ENCODE measurements around the gene PDHB.
"Not testable (repeated sequence)": the region's sequence is repeated elsewhere in the genome, so short reads cannot be mapped to it uniquely, and the experiment has no call there.

The PDHB gene

DNA sequence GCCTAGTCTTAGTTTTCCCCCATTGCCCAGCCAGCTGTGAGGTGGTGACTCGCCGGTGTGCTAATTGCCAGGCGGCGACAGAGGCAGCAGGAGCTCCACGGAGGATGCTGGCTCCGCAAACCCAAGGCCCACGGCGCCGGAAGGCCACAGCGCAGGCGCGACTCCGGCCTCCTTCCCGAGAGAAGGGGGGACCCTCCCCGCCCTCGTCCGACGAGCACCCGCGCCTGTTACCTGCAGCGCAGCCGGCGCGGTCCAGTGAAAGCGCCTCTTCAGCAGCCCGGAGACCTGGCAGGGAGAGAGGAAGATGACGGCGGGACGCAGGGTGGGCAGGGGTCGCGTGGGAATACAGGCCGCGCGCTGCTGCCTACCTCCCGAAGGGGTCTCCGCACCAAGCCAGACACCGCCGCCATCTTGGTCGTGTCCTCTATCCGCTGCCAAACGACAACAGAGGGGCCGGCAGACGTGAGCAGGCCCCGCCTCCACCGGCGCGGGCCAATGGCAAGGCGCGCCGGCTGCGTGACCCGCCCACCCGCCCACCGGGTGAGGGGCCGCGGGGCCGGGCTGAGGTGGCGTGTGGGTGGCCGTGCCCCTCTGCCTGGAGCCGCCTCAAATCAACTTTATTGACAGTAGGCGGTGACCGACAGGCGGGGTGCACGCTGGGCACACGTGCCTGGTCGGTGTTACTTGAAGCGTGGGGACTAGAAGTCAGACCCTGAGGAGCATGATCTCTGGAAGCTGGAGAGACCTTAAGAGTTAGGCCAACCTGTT is at the start of gene PDHB:
Gene PDHB, minus strand, starts transcription at position 433 of the 768 bp plus-strand sequence. Its CDS starts 23 bp downstream, at position 410.
- DNase-seq, result peak; percentile 91

DNA sequence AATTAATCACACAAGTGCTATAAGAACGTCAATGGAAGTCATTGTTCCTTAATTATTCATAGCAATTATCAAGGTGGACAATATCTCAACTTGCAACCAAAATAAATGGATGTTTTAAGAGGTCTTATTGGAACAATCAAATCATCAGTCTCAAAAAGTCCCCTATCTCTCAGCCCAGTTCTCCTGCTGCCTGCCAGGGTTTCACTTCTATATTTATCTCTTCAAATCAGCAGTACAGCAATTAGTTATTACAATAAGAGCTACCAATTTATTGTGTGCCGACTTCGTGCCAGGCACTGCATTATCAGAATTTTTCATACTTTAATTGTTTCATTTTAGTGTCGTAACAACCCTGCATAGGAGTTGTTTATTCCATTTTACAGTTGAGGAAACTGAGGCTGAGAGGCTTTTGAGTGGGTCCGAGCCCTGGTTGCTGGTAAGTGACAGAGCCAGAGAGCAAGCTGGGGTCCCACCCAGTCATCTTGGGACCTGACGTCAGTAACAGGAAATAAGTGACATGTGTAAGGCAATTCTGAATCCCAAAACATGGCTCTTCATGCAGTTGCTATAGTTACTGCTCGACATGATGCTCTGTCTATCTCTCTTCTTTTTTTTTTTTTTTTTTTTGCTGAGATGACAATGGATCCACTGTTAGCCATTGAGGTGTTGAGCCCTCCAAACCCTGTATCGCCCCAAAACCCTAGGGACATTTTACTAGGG is 49.4 kb upstream of the PDHB start:
- DNase-seq, result no peak

DNA sequence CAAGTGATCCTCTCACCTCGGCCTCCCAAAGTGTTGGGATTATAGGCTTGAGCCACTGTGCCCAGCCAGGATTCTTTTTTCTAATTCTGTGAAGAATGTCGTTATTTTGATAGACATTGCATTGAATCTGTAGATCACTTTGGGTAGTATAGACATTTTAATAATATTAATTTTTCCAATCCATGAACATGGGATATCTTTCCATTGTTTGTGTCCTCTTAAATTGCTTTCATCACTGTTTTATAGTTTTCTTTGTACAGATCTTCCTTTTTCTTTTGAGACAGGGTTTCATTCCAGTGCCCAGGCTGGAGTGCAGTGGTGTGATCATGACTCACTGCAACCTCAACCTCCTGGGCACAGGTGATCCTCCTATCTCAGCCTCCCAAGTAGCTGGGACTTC is 46.7 kb upstream of the PDHB start:
- no peak for DNase-seq

DNA sequence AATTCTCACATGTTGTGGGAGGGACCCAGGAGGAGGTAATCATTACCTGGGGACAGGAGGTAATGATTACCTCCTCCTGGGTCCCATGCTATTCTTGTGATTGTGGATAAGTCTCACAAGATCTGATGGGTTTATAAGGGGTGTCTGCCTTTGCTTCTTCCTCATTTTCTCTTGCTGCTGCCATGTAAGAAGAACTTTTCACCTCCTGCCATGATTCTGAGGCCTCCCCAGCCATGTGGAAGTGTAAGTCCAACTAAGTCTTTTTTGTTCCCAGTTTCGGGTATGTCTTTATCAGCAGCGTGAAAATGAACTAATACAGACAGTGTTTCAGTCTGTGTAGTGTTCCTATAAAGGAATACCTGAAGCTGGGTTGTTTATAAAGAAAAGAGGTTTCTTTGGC is 45.1 kb upstream of the PDHB start:
- DNase-seq, result no peak

DNA sequence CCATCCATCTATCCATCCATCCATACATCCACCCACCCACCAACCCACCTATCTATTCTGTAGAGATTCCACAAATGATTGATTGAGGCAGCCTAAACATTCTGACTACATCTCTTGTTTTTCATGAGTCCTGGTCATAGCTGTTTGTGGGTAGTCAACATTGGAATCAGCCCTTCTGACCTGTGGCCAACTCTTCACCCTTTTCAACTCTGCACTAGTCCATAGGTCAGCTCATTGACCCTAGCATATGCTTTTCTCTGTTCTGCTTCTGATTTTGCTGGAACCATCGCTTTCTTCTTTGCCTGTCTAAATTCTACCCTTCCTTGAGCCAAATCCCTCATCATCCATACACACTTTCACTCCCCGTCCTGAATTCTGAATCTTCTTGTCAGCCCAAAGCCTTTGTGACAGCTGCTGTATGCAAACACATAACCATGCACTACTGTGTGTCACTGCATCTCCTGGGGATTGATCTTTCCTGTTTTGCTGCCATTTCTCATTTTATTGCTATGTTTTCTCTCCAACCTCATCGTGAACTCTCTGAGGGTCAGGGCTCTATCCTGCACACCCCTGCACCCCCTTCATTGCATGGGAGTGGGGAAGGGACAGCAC is 41.4 kb upstream of the PDHB start:
- DNase-seq, result no peak

DNA sequence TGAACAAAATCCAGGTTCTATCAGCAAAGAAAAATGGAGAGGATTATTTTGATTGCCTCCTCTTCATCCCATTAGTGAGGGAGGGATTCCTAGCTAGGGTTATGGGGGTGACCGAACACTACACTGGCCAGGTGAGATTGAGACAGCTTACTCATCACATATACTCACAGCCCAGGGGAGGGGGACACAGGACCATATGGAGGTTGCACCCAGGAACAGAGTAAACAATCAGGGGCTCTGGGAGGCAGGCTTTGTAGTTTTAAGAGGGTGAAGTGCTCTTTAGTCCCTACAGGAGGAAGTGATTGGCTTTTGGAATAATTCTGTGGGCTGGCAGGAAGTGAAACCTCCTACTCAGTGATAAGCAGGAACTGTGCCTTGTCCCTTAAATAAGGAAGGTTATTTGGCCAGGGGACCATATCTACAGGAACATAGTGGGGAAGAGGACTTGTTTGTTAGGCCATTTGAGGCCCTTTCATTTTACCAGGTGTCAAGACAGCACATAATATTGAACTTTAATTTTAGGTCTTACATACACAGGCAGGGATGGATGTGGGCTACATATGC is 40.8 kb upstream of the PDHB start:
- no peak for DNase-seq

DNA sequence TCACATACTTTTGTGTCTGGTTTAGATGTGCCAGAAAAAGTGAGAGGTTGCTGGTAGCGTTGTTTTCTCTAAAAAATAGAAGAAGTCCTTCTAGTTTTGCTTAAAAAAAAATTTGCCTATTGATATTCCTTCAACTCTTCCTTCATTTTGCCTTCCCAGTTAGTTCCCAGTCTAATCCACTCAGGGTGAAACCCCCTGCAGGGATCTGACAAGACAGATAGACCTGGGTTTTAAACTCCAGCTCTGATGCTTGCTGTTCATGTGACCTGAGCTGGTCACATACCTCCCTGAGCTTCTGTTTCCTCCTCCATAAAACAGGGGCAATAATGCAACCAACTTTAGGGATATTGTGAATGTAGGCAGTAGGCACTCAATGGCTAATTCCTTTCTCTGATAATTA is 39.6 kb upstream of the PDHB start:
- DNase-seq, result no peak

DNA sequence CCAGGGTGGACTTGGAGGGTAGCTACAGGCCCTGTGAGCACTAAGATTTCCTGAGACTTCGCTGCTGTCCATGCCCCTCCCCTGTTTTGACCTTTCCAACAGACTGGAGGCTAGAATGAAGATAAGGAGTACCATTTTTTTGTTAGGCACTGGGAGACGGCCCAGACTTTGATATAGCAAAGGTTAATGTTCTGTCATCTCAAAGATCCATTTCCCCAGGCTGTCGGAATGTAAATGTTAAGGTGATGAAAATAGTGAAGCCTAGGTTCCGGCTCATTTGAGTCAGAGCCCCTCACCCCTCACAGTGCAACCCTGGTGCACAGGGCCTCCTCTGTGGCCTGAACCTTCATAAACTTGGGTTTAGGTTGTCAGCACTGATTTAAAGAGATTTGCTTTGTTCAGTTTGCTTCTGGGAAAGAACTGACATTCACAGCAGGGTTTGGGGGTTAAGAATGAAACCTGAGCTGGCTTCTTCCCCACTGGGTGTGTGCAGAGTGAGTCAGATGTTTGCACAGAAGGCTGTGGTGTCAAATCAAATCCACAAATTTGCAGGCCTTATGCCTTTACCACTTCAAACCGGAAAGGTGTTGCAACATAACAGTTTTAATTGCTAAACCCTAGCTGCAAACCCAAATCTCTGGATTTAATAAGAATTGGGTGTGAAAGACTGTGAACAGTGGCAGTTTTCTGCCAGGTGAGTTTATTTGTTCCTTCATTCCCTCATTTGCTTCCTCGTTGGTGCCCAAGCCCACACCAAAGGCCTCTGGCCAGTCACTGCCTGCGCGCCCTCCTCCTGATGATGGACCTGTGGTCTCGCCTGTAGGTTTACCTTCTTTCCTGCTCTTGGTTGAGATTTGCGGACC is 37.6 kb upstream of the PDHB start:
- no peak for DNase-seq

DNA sequence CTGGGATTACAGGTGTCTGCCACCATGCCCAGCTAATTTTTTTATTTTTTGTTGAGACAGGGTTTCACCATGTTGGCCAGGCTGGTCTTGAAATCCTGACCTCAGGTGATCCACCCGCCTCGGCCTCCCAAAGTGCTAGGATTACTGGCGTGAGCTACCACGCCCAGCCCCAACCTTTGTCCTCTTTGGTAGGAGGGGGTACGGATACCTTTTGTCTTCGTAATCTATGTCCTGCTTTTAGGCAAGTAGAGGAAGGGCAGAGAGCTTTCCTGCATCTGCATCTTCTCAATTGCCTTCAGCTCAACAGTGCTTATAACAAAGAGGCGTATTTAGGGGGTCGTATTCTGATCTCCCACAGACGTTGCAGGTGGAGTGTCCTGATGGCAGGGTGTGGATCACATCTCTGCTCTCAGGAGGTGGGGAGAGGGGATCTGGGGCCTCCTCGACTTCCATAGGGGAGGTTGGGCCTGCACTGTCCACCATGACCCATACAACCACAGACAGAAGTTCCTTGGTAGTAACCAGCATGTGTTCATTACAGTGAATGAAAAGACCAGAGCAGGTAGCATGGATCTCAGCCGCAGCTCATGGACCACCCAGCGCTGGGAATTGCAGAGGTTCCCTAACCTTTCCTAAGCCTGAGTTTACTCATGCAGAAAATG is 36.9 kb upstream of the PDHB start:
- DNase-seq, result no peak

DNA sequence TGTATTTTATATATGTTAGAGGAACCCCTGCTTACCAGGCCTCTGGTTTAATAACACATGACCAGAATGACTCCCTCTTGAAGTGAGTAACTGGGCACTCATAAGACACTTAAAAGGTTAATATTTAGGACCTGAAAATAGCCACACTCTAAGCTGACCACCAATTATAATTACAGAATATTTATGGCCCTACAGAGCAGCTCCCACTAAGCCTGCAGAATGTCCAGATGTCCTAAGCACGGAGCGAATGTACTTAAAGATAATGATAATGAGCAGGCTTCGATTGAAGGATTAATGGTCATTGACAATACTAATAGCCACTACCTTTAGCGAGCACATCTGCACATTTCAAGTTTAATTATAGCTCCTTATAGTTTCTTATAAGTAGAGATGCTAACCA is 35.5 kb upstream of the PDHB start:
- DNase-seq, result no peak

DNA sequence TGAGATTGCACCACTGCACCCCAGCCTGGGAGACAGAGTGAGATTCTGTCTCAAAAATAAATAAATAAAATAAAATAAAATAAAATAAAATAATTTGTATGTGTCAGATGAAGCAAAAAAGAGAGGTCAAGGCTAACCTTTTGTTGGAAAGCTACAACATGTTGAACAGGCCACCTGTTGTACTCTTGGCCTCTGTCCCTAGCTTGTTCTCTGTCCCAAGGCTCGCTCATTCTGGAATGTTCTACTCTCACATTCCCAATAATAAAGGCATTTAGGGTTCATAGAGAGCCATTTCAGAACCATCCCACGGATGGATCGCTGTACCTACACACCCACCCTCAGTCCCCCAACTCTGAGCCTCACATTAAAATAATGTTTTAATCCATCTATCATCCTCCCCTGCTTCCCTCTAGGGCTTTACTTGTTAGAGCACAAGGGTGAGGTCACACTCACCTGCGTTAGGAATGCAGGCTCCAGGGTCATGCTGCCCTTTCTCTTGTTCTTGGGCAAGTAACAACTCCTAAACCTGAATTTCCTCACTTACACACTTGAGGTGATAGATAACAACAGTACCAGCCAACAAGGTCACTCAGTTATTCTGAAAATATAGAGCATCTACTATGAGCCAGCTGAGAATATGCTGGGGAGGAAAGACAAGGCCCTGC is 33.4 kb upstream of the PDHB start:
- no peak for DNase-seq

DNA sequence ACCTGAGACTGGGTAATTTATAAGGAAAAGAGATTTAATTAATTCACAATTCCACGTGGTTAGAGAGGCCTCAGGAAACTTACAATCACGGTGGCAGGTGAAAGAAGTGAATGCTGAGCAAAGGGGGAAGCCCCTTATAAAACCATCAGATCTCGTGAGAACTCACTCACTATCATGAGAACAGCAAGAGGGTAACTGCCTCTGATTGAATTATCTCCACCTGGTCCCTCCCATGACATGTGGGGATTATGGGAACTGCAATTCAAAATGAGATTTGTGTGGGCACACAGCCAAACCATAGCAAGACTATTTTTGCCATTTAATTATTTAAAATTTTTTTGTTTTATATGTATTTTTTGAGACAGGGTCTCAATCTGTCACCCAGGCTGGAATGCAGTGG is 31.2 kb upstream of the PDHB start:
- DNase-seq, result no peak

DNA sequence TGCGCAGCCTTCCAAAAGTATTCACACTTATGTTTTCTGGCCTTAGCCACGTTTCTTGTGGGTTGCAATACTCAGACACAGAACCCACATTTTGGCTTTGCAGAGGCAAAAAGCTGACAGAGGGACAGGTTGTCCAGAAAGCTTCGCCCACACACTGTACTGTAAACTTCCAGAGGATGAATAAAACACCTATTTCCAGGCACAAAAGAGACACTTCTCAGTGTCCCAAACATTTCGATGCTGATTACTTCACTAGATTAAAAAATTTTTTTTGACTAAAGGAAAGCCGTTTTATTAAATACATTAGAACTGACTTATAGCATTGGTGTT is 30.3 kb upstream of the PDHB start:
- no peak for DNase-seq

DNA sequence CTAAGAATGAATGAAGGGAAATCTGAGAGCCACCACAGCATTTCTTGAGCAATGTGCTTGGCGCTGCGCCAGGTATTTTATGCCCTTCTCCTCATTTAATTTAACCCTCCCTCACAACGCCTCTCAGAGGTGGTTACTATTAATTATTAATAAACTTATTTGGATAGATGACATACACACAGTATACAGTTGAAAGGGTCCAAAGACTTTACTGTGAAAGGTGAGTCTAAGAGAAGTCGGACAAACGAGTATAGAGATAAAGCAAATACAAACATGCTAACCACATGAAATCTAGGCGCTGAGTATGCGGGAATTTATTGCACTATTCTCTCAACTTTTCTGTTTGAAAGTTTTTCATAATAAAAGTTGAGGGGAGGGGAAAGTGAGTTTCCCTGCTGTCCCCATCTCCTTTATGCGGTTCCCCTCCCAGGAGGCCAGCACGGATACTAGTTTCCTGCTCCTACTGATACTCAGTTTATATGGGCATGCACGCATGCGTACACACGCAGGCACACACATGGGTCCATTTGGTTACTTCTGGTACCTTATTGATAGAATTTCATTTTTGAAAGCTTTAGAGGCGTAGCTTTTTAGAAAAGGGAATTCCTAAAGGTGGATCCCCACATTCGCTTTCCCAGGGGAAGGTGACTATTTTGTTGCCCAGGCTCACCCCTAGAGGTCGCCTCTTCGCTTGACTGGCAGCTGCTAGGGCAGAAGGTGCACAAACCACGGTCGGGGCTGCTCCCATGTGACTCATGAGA is 29.7 kb upstream of the PDHB start:
- peak; percentile 60 for DNase-seq

DNA sequence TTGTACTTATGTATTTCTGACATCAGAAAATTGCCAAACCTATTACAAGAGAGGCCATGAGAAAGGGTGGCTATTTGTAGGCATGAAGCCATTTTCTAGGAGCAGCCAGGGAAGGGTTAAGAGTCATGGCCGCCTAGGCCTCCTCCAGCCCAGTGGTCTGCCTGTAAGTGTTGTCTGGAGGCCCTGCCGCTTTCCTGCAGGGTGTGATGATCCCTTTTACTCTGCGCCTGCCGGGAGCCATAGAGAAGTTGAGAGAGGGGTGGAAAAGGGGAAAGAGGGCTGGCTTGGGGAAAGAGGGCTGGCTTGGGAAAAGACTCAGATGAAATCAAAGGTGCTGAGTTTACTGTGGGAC is 29.2 kb upstream of the PDHB start:
- DNase-seq, result no peak

DNA sequence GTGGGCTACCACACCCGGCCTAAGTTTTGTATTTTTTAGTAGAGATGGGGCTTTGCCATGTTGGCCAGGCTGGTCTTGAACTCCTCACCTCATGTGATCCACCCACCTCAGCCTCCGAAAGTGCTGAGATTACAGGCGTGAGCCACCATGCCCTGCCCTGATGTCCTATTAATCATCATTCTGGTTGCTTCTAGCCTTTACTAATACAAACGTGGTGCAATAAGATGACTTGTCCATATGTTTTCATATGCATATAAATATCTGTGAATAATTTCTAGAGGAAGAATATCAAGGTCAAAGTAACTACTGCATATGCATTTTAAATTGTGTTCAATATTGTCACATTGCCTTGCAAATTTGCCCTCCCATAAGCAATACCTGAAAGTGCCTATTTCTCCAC is 25.5 kb upstream of the PDHB start:
- no peak for DNase-seq

DNA sequence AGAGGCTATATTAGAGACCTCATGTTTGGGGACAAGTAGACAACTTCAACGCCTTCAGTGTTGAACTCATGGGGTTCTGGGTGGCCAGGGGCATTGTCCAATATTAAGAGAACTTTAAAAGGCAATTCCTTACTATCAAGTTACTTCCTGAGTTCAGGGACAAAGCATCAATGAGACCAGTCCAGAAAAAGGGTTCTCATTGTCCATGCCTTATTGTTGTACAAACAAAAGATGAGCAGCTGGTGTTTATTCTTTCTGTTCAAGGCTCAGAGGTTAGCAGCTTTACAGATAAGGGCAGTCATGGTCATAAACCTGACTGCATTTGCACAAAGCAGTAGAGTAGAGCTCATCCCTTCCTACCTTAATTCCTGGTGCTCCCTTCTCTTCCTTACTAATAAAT is 18.5 kb upstream of the PDHB start:
- no peak for DNase-seq

DNA sequence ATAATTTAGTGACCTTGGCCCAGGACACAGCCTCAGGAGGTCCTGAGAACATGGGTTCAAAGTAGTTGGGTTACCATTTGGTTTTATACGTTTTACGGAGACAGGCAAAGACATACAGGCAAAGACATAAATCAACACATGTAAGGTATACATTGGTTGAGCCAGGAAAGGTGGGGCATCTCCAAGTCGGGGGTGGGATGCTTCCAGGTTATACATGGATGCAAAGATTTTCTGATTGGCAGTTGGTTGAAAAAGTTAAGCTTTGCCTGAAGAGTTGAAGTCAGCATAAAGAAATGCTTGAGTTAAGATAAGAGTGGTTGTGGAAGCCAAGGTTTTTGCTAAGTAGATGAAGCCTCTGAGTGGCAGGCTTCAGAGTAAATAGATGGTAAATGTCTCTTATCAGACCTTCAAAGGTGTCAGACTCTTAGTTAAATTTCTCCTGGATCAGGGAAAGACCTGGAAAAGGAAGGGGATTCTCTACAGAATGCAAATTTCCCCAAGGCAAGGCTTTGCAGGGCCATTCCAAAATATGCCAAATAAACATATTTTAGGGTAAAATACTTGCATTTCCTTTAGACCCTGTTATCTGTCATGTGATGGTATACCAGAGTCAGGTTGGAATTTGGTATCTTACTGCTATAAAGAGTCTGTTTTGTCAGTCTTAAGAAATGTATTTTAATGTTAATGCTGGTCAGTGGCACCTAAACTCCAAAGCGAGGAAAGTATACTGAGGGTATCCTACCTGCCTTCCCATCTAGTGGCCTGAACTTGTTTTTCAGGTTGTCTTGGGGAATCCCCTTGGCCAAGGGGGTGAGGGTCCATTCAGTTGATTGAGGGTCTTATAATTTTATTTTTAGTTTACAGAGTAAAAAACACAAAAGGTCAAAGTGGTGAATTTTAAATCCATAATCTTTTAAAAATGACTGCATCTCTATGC is 8.2 kb upstream of the PDHB start:
- no peak for DNase-seq

DNA sequence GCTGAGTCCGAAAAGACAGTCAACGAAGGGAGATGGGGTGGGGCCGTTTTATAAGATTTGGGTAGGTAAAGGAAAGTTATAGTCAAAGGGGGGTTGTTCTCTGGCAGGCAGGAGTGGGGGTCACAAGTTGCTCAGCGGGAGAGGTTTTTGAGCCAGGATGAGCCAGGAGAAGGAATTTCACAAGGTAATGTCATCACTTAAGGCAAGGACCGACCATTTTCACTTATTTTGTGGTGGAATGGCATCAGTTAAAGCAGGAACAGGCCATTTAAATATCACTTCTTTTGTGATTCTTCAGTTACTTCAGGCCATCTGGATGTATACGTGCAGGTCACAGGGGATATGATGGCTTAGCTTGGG is 7.3 kb upstream of the PDHB start:
- not testable (repeated sequence) for DNase-seq

DNA sequence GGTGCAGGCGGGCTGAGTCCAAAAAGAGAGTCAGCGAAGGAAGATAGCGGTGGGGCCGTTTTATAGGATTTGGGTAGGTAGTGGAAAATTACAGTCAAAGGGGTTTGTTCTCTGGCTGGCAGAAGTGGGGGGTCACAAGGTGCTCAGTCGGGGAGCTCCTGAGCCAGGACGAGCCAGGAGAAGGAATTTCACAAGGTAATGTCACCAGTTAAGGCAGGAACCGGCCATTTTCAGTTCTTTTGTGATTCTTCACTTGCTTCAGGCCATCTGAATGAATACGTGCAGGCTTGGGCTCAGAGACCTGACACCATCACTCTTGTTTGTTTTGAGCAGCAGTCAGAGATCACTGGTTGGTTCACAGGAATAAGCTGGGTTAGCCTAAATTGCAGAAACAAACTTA is 3.6 kb upstream of the PDHB start:
- not testable (repeated sequence) for DNase-seq
